GM18511 (cell line): ENCODE results near the gene LIF.
"Not testable (repeated sequence)": the region's sequence is repeated elsewhere in the genome, so short reads cannot be mapped to it uniquely, and the experiment has no call there.

Experiments
- ATAC-seq: cut with Tn5 transposase; IDR thresholded peaks from one replicate; pipeline ENCODE4 v1.9.1; 2021; ENCODE audit warnings: mild to moderate bottlenecking, moderate library complexity; ENCODE audit not compliant: unreplicated experiment

The LIF gene

DNA sequence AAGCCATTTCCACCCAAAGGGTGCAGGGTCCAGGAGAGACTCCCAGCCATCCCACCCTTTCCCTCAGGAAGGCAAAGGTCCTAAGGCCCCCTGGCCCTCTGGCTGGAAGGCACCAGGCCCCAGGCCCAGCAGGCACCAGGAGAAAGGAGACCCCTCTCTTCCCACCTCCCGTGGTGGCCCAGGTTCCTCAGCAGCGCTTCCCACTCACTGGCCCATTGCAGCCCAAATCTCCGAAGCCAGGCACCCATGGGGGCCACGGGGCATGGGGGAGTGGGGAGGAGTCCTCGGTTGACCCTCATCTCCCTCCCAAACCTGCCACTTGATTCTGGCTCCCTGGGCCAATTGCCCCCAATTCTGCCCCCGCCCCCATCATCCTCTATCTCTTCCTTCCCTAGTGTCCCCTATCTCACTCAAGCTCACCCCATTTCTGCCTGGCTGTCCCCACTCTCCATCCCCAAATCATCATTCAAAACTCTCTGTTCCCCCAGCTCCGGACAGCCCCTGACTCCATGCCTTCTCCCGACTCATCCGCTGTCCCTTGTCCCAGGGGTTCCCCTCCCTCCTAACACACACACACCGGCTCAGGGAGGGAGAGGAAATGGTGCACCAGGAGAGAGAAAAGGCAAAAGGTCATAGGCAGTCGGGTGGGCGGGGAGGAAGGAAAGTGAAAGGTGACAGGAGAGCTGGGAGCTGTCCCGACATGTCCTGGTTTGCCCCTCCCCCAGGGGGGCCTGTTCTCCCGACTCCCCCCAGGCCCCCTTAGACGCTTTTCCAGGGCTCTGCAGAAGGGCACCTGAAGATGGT, 1.2 kb downstream of the LIF start:
- no peak for ATAC-seq

DNA sequence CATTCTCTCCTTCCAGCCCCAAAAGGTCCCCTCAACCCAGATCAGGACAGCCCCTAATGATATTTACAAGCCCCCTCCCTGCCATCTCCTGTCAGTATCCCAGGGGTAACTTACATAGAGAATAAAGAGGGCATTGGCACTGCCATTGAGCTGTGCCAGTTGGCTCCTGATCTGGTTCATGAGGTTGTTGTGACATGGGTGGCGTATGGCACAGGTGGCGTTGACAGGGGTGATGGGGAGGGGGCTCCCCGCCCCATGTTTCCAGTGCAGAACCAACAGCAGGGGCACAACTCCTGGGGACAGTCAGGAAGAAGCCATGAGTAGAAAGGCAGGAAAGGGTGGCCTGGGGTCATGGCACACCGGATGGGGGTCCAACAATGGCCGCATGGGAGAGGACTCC, 1.9 kb downstream of the LIF start:
- no peak for ATAC-seq

DNA sequence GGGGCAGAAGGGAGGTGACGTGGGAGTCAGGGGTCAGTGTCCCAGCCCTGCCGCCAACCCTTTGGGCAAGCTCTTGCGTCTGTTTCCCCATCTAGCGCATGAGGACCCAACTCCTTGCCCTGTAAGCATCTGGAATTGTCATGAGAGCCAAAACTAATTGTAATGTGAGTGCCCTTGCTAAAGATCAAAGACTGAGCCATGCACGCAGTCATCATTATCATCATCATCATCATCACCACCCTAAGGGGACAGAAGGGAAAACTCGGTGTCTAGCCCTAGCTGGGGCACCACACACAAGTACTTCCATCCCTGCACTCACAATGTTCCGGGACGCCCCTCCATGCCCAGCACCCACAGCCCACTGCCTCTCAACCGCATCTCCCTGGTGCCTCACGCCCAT, 2.5 kb downstream of the LIF start:
- ATAC-seq, result no peak

DNA sequence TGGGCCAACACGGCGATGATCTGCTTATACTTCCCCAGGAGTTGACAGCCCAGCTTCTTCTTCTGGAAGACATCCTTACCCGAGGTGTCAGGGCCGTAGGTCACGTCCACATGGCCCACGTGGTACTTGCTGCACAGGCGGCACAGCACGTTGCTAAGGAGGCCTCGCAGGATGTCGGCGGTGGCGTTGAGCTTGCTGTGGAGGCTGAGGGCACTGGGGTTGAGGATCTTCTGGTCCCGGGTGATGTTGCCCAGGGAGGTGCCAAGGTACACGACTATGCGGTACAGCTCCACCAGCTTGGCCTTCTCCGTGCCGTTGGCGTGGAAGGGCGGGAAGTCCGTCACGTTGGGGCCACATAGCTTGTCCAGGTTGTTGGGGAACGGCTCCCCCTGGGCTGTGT, 2.9 kb downstream of the LIF start:
- no peak for ATAC-seq

DNA sequence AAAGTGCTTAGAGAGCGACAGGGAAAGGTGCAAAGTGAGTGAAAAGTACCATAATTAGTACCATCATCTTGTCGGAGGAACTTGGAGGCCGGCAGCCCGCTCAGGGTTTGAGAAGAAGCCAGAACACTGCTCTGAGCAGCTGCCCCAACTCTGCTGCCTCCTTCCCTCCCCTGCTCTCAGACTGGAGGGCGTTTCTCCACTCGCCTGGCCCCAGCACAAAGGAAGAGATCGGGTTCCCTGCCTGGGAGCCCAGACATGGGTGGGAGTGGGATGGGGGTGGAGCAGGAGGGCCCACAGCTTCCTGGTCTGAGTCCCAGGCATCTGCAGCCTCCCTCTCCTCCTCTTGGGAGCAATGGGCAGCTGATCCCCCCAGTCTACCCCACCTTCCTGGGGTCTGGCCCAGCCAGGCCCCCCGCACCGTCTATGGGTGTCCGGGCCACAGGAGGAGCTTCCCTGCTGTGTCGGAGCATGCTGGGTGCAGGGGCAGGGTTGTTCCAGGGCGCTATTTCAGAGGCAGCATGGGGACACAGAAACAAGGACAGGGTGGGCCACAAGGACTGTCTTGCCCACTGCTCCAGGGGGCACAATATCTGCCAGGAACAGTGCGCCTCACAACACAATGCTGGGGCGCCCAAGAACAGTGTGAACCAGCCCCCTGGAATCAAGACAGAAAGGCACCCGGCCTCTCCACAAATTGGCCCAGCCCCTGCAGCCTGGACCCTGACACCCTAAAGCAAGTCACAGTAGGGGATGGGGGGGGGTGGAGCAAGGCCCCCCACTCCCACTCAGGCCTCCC, 4.8 kb downstream of the LIF start:
- ATAC-seq, result no peak

DNA sequence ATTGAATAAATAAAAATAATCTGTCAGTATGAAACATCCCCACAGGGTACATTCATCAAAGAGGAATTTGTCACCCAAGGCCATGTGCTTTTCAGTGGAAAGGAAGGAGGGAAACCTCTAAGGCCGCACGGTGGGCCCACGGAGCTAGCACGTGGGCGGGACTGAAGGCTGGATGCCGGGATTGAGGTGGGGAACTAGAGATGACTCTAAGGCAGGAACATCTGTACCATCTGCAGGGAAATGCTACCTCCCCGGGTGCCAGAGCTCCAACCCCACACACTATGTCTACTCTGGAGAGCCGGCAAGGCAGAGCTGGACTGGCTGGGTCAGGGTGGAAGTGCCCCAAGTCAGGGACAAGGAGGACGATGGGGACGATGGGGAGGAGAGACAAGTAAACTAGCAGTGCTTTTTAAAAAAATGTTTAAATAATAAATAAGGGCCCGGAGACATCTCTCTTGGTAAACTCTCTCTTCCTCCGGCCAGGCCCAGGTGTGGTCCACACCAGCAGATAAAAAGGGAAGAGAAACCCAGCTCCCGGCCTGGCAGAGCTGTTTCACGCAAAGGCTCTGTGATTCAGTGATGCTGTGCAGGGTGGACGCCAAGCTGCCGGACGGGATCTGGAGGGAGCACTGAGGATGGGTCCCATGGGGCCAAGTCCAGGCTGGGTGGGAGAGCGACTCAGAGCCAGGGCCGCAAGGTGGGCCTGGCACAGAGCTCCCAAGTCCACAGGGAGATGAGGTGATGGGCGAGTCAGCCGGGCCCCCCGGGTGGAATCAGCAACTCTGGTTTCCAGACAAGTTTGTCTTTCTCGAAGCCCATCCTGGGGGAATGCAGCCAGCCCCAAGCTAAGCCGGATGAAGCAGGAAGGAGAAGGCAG, 5.8 kb downstream of the LIF start:
- no peak for ATAC-seq

DNA sequence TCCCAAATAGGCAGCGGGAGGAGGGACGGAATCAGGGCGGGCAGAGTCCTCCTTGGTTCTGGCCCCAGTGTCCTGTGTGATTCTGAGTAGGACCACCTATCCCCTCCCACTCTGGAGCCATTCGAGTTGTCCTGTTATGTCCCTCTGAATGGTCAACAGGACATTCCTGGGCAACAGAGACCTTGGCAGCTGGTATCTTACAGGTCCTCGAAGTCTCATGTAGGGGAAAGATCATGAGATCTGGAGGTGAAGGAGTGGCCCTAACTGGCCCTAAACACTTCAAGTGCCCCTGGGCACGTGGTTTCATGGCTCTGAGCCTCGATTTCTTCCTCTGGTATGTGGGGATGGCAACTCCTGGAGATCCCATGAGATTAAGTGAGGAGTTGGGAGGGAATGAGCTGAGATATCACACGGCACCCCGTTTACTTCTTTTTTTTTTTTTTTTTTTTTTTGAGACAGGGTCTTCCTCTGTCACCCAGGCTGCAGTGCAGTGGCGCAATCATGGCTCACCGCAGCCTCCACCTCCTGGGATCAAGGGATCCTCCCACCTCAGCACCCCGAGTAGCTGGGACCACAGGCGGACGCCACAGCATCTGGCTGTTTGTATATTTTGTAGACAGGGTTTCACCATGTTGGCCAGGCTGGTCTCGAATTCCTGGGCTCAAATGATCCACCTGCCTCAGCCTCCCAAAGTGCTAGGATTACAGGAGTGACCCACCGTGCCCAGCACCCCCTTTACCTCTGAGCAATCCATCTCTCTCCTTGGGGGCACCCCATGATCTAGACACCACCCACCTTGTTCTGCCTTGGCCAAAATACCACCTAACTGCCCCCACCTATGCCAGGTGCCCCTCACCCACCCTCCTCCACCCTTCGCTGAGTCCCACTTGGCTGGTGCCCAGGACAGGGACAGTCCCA, 6.8 kb downstream of the LIF start:
- ATAC-seq, result no peak

DNA sequence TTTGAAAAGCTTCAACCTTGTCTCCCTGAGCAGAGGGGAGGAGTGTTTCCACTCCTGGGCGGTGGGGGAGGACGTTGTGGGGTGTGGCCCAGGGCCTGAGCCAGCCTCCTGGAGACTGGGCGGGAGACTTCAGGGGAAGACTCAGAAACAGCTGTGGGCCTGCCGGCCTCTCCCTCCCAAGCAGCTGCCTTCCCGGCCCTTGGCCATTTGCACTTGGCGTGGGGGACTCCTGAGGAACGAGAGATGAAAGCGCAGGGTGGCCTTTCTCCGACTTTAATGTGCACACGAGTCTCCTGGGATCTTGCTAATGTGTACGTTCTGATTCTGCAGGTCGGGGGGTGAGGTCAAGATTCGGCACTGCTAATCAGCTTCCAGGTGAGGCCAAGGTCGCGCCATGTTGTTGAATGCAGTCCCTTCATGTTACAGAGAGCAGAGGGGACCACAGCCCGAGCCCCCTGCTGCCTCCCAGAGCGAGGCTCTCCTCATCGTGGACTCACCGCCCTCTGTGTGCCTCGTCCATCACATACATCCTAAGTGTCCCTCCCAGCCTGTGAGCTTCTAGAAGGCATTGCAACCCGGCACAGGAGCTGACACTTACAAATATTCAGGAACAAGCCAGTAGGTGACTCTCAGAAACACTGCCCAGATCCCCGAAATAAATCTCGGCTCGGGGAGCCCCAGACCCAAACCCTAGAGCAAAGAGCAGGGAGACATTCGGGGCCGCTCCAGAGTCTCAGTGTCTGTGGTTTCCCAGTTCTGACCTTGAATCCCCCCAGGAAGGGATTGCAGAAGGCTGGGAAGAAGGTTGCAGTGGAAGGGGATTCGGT, 7.7 kb downstream of the LIF start:
- no peak for ATAC-seq

DNA sequence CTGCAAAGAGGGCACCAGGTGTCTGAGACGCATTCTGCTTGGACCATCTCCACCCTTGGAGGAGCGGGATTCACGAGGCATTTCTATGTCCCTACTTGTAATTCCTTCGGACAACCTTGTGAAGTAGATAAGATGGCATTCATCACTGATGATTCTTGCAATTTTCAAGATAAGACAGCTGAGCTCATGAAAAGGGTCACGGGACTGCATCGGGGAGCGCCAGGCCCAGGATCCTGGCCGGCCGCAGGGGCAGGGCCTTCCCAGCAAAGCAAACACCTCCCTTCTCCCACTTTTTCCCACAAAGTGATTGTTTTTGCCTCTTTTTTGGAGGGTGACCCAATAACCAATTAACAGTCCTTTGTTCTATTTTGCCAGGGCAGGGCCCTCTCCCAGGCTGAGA, 8.4 kb downstream of the LIF start:
- no peak for ATAC-seq

DNA sequence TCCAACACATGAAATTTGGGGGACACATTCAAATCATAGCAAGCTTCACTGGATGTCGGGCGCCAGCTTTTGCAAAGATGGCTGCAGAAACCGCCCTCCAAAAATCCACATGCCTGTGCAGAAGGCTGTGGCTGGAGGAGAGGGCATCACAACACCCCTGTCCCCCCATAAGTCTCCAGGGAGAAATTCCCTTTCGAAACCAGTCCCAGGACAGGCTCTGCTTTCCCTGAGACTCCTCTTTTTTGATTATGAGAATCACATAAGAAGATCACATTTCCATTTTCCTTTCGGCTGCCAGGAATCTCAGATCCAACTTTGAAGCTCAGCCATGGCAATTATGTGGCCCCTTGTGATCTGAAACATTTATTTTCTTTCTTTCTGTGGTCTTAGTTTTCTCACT, 9.7 kb downstream of the LIF start:
- ATAC-seq, result no peak

DNA sequence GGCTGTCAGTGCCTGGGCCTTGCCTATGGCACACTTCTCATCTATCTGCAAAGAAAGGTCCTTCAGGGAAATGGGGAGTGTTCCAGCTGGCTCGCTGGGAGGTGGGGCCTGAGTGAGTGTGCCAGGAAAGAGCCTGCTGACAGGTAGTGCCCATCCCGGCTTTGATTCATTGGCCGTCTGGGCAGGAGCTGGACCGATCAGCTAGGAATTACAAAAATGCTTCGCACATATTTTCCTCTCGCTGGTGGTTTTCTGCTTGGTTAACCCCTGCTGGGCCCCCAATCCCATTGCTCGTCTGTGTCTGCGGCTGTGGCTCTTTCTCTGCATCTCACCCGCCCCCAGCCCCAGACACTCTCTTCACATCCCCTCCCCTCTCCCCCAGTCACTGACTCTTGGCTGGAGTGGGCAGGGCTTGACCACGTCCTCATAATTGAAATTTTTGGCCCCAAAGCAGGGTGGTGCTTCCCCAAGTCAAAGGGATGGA, 10.8 kb downstream of the LIF start:
- ATAC-seq, result no peak

DNA sequence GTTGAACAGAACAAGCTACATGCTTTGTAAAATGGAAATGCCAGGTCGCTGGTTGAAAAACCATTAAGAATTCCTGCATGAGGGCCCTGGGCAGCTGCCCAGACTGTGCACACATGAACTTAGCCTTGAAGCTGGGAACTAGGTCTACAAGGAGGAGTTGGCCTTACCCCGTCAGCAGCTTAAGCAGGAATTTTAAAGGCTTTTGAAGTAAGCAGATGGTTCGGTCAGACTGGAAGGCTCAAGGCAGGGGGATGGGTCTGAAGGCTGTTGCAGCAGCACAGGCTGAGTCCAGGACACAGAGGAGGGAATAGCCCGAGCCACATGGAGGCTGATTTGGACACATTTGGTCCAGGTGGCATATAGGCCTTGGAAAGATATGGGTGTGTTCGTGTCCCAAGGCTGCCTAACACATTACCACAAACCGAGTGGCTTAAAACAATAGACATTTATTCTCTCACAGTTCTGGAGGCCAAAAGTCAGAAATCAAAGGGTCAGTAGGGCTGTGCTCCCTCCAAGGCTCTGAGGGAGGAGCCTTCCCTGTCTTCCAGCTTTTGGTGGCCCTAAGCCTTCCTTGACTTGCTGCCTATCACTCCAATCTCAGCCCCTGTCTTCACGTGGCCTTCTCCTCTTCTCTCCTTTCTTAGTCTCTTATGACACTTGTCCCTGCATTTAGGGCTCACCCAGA, 11.6 kb downstream of the LIF start:
- no peak for ATAC-seq

DNA sequence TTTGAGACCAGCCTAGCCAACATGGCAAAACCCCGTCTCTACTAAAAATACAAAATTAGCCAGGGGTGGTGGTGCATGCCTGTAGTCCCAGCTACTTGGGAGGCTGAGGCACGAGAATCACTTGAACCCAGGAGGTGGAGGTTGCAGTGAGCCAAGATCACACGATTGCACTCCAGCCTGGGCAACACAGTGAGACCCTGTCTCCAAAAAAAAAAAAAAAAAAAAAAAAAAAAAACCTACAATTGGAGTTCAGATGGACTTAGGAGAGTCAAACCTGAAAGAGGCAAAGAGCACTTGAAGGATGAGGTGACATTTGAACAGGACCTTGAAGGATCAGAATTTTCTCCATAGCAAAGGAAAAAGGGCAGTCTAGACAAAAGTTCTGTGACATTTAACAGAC, 12.2 kb downstream of the LIF start:
- not testable (repeated sequence) for ATAC-seq

DNA sequence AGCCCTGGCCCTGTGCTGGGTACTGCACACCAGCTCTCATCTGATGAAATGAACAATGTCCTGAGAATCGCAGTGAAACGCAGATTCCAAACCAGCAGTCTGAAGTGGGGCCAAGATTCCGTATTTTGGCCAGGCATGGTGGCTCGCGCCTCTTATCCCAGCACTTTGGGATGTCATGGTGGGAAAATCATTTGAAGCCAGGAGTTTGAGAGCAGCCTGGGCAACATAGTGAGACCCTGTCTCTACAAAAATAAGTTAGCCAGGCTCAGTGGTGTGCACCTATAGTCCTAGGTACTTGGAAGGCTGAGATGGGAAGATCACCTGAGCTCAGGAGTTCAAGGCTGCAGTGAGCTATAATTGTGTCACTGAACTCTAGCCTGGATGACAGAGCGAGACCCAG, 13.0 kb downstream of the LIF start:
- no peak for ATAC-seq

DNA sequence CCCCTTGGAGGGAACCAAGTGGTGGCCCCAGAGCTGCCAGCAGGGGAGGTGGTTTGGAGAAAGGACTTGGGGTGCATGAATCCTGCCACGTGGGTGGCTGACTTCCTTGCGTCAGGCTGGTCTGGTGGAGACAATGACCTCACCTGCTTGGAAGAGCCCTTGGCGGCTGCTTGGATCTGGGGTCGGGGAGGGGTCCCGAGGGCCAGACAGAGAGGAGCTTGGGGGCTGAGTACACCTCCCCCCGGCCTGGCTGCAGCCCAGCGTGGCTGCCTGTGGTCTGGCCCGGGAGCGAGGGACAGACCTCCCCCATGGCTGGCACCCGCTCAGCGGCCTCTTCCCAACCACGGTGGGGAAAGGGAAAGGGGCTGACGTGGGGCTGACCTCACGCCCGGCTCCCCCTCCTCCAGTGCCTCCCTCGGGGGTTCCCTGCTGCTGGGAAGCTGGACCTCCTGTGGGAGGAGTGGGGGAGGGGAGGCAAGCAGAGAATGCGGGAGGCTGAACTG, 13.8 kb downstream of the LIF start:
- no peak for ATAC-seq

DNA sequence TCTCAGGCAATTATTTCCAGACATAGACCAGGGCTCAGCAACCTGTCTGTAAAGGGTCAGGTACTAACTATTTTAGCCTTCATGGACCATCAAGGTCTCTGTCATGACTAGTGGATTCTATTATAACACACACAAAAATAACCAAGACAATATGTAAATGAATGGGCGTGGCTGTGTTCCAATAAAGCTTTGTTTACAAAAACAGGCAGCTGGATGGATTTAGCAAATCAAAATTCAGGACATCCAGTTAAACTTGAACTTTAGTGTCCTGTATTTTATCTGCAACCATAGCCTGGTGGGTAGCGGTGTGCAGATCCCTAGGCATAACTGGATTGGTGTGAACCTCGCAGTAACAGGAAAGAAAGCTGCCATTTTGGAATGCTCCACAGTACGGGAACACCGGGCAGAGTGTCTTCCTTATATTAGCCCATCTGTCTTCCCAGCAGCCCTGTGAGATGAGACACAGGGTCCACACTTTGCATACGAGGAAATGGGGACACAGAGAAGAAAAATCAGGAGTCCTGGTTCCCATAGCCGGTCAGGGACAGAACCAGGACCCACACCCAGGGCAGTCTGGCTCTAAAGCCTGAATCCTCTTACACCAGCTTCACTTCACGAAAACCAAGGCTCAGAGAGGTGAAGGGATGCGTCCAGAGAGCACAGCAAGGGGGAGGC, 15.6 kb downstream of the LIF start:
- ATAC-seq, result no peak

DNA sequence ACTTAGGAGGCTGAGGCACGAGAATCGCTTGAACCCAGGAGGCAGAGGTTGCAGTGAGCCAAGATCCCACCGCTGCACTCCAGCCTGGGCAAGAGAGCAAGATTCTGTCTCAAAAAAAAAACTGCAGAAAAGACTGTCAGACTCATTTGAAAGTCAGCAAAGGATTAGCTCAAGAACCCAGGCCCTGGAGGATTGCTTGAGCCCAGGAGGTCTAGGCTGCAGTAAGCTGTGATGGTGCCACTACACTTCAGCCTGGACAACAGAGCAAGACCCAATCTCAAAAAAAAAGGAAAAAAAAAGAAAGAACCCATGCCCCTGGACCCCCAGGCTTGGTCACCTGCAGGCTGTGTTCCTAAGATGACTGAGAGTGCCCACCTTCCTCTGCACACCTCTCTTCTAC, 16.2 kb downstream of the LIF start:
- ATAC-seq, result no peak
